Measurements from ENCODE around the gene KANSL1.

KANSL1 gene

GRCh38 chr17:46160169-46160568 lies 33.1 kb downstream of the KANSL1 start:
- TF ChIP-seq MAX (IDR thresholded peaks at IDR 0.05) (no peak), EP300 (IDR thresholded peaks at IDR 0.05; ENCODE audit: borderline replicate concordance) (no peak), ZBTB7A (IDR thresholded peaks at IDR 0.05; ENCODE audit: low read depth) (no peak), EGR1 (IDR thresholded peaks at IDR 0.05) (no peak), NFIC (IDR thresholded peaks at IDR 0.05) (no peak), YY1 (IDR thresholded peaks at IDR 0.05; ENCODE audit: low read depth) (no peak), CREB1 (IDR thresholded peaks at IDR 0.05; ENCODE audit: low read depth) (no peak), FOXM1 (IDR thresholded peaks at IDR 0.05; ENCODE audit: borderline replicate concordance, low read depth) (no peak), USF1 (IDR thresholded peaks at IDR 0.05) (no peak), TCF12 (IDR thresholded peaks at IDR 0.05; ENCODE audit: low read depth) (no peak), REST (IDR thresholded peaks at IDR 0.05; ENCODE audit: low read depth) (no peak), CEBPB (IDR thresholded peaks at IDR 0.05) (no peak), TEAD4 (IDR thresholded peaks at IDR 0.05) (no peak), TAF1 (IDR thresholded peaks at IDR 0.05; ENCODE audit: low read depth) (no peak), RAD21 (IDR thresholded peaks at IDR 0.05; ENCODE audit: low read depth) (no peak)

- no peak for TF ChIP-seq RAD21 (IDR thresholded peaks at IDR 0.05; ENCODE audit: low read depth)
- TF ChIP-seq REST (IDR thresholded peaks at IDR 0.05; ENCODE audit: low read depth): no peak
- no peak for TF ChIP-seq TEAD4 (IDR thresholded peaks at IDR 0.05)
- no peak for TF ChIP-seq EP300 (IDR thresholded peaks at IDR 0.05; ENCODE audit: borderline replicate concordance)
- no peak for TF ChIP-seq TCF12 (IDR thresholded peaks at IDR 0.05; ENCODE audit: low read depth)
- TF ChIP-seq FOXM1 (IDR thresholded peaks at IDR 0.05; ENCODE audit: borderline replicate concordance, low read depth): no peak
Observed at GRCh38 chr17:46159686-46160085, 33.5 kb downstream of the KANSL1 start.

- no peak for TF ChIP-seq YY1 (IDR thresholded peaks at IDR 0.05; ENCODE audit: low read depth)
- TF ChIP-seq CREB1 (IDR thresholded peaks at IDR 0.05; ENCODE audit: low read depth): no peak
- no peak for TF ChIP-seq CEBPB (IDR thresholded peaks at IDR 0.05)
- no peak for TF ChIP-seq ZBTB7A (IDR thresholded peaks at IDR 0.05; ENCODE audit: low read depth)
- no peak for TF ChIP-seq USF1 (IDR thresholded peaks at IDR 0.05)
- no peak for TF ChIP-seq TCF12 (IDR thresholded peaks at IDR 0.05; ENCODE audit: low read depth)
- no peak for TF ChIP-seq TAF1 (IDR thresholded peaks at IDR 0.05; ENCODE audit: low read depth)
- no peak for TF ChIP-seq RAD21 (IDR thresholded peaks at IDR 0.05; ENCODE audit: low read depth)
- TF ChIP-seq TEAD4 (IDR thresholded peaks at IDR 0.05): no peak
- TF ChIP-seq FOXM1 (IDR thresholded peaks at IDR 0.05; ENCODE audit: borderline replicate concordance, low read depth): no peak
- no peak for TF ChIP-seq REST (IDR thresholded peaks at IDR 0.05; ENCODE audit: low read depth)
- no peak for TF ChIP-seq EP300 (IDR thresholded peaks at IDR 0.05; ENCODE audit: borderline replicate concordance)
- no peak for TF ChIP-seq NFIC (IDR thresholded peaks at IDR 0.05)
Observed at GRCh38 chr17:46158323-46159296, 34.6 kb downstream of the KANSL1 start.

GRCh38 chr17:46157443-46158062 lies 35.7 kb downstream of the KANSL1 start:
- TF ChIP-seq NFIC (IDR thresholded peaks at IDR 0.05) (peak; percentile 52), RAD21 (IDR thresholded peaks at IDR 0.05; ENCODE audit: low read depth) (no peak)
